Left forelimb (tissue), 1 donor: Measurements from ENCODE around the gene FTHL17.

ENCODE experiments used
- DNase-seq: peaks from one replicate; pipeline ENCODE4 v3.0.0-alpha.2; 2018; ENCODE audit warnings: low spot score

FTHL17 gene

DNA sequence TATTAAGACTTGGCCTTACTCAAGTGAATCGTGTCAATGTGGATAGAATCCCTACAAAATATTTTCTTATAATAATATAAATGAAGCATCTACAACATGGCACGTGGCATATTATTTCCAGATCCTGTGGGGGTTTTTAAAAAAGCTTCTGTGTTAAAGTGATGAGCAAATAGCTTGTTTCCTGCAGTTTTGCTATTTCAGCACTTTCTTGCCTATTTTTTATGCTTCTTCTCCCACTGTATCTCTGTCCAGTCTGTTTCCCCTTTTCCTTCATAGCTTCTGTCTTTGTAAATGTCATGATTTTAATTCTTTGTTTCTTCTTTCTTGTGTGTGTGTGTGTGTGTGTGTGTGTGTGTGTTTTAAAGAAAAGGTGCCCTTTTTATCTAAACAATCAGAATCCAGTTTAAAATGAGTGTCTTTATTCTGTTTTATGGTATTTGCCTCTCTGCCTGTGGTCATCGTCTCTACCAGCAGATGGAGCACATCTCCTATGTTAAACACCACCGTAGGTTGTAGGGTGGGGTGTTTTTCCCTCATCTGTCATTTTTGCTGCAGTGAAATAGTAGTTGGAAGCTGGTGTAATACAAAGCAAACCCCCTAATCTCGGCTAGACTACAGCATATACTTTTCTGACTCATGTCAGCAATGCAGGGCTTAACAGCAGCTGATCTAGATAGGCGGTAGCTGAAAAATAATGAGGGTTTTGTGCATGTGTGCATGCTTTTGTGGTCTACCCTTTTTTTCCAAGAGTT is 33.1 kb downstream of the FTHL17 start:
- DNase-seq = no peak

DNA sequence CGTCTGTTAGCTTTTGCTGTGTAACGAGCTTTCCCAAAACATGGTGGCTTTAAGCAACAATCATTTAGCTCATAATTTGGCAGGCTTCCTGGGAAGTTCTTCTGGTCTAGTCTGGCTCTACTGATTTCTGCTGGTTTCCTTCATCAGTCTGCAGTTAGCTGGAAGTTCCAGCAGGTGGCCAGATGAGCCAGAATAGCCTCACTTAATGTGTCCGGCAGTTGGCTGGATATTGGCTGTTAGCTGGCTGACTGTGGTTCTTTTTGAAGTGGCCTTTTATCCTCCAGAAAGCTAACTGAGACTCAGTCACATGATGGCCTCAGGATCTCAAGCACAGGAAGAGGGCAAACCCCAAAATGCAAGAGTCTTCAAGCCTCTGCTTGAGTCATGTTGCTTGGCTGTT is 34.9 kb downstream of the FTHL17 start:
- no peak for DNase-seq

DNA sequence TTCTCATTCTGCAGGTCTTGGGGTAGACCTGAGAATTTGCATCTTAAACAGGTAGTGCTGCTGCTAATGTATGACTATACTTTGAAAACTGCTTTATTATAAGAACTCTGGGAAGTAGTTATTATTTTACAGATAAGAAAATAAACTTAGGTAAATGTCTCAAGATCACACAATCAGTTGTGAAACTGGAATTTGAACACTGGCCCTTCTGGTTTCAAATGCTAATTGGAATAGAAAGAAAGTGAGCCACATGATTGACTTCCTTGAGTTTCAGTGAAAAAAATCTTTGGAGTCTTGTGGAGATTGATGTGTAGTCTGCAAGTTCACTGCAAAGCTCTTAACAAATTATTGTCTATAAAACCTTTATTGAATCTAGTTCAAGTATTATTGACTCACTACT is 44.5 kb downstream of the FTHL17 start:
- DNase-seq = no peak

DNA sequence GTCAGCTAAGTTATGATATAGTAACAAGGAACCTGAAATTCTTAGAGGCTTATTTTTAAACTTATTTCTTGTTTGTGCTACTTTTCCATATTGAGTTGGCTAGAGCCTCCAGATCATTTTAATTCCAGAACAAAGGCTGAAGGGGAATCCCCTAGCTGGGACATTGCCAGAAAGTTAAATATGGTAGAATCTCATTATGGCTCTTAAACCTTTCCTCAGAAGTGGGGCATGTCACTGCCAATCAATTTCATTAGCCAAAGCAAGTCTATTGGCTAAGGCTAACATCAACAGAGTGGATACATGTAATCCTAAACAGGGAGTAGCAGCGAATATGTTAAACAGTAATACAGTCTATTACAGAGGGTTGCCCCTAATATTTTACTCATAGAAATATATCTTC is 47.0 kb downstream of the FTHL17 start:
- DNase-seq = no peak

DNA sequence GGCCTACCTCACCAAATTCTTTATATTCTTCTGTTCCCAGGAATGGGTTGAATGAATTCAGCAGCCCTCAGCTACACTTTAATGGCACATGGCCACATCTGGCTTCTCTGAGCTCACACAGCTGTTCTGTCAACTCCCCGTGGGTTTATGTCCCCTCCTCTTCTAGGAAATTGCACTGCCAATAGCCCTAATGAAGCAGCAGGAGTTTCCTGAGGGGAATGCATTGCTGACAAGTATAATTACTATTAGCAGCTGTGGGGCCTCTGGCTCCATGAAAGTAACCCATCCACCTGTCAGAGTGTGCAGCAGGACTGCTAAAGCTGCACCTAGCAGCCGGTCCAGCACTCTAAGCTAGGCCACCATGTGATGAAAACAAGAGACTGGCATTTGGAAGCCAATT is 50.3 kb downstream of the FTHL17 start:
- peak; percentile 68 for DNase-seq
